ENCODE measurements around the gene PLA2G1B.

PLA2G1B gene

GRCh38 chr12:120301962-120302815, 25.4 kb downstream of the PLA2G1B start, which contains the start of gene SIRT4:
TSS of gene SIRT4 (plus strand) at chr12:120302321. CDS start at chr12:120303562, 1,241 bp downstream.
- Histone ChIP-seq H3K9ac (ENCODE audit: low read depth, low read length) (peak within 1 kb of the TSS; percentile 55), H3K27ac (ENCODE audit: low read length) (peak within 1 kb of the TSS; percentile 68), H3K79me2 (ENCODE audit: insufficient read depth, low read length) (0 out of 2 replicates have a peak, but pooled peaks cover 2% of the 10 kb centered on the region), H3K4me1 (ENCODE audit: insufficient read depth, low read length) (peaks cover 13% of the 10 kb centered on the region), H3K4me2 (ENCODE audit: insufficient read depth, low read length) (peak within 1 kb of the TSS; percentile 74), H3K9me3 (ENCODE audit: insufficient read depth, low read length, severe bottlenecking) (no peaks in the 10 kb centered on the region), H3K4me3 (ENCODE audit: low read depth in 1 of 2, low read length in 2 of 2) (peak within 1 kb of the TSS; percentile 28 to 63; a peak in 3 of 4 replicates), H4K20me1 (ENCODE audit: insufficient read depth, low read length) (no peaks in the 10 kb centered on the region), H2AFZ (ENCODE audit: low read depth, low read length) (peak within 1 kb of the TSS; percentile 86), H3K36me3 (ENCODE audit: insufficient read depth, low read length) (no peaks in the 10 kb centered on the region), H3K27me3 (ENCODE audit: insufficient read depth, low read length, poor library complexity) (no peaks in the 10 kb centered on the region)
- peak; percentile 89 for DNase-seq
- peak; percentile 99 for ATAC-seq (ENCODE audit: insufficient read depth, low read depth)
- TF ChIP-seq CTCF (IDR thresholded peaks at IDR 0.05; ENCODE audit: borderline replicate concordance, extremely low read depth, low read length, poor library complexity, severe bottlenecking) = peak; percentile 92
- TF ChIP-seq EZH2 (IDR thresholded peaks at IDR 0.05; ENCODE audit: borderline replicate concordance, low read depth, low read length, severe bottlenecking) = no peak

GRCh38 chr12:120292661-120293531, 34.7 kb downstream of the PLA2G1B start, which contains the start of gene RNU4-1:
TSS of gene RNU4-1 (minus strand) at chr12:120293237.
- H4K20me1 ChIP-seq (ENCODE audit: insufficient read depth, low read length) = no peaks in the 10 kb centered on the region
- peak within 1 kb of the TSS; percentile 75 for H3K4me2 ChIP-seq (ENCODE audit: insufficient read depth, low read length)
- H2AFZ ChIP-seq (ENCODE audit: low read depth, low read length) = peak within 1 kb of the TSS; percentile 61
- peak within 1 kb of the TSS; percentile 57 for H3K9ac ChIP-seq (ENCODE audit: low read depth, low read length)
- H3K79me2 ChIP-seq (ENCODE audit: insufficient read depth, low read length) = no peaks in the 10 kb centered on the region
- H3K36me3 ChIP-seq (ENCODE audit: insufficient read depth, low read length) = no peaks in the 10 kb centered on the region
- peak within 1 kb of the TSS; percentile 23 to 58; a peak in 3 of 4 replicates for H3K4me3 ChIP-seq (ENCODE audit: low read depth in 1 of 2, low read length in 2 of 2)
- ATAC-seq (ENCODE audit: insufficient read depth, low read depth) (peak; percentile 59), DNase-seq (peak; percentile 88)
- TF ChIP-seq CTCF (IDR thresholded peaks at IDR 0.05; ENCODE audit: borderline replicate concordance, extremely low read depth, low read length, poor library complexity, severe bottlenecking) (no peak), EZH2 (IDR thresholded peaks at IDR 0.05; ENCODE audit: borderline replicate concordance, low read depth, low read length, severe bottlenecking) (no peak)
- no peaks in the 10 kb centered on the region for H3K9me3 ChIP-seq (ENCODE audit: insufficient read depth, low read length, severe bottlenecking)
- no peaks in the 10 kb centered on the region for H3K27me3 ChIP-seq (ENCODE audit: insufficient read depth, low read length, poor library complexity)
- H3K4me1 ChIP-seq (ENCODE audit: insufficient read depth, low read length) = peaks cover 33% of the 10 kb centered on the region
- peak within 1 kb of the TSS; percentile 96 for H3K27ac ChIP-seq (ENCODE audit: low read length)

- DNase-seq = no peak
- H3K27me3 ChIP-seq (ENCODE audit: insufficient read depth, low read length, poor library complexity) = no peaks in the 10 kb centered on the region
- peak overlapping the region; percentile 96 for H3K27ac ChIP-seq (ENCODE audit: low read length)
- peak overlapping the region; percentile 61 for H2AFZ ChIP-seq (ENCODE audit: low read depth, low read length)
- H3K4me2 ChIP-seq (ENCODE audit: insufficient read depth, low read length) = peak overlapping the region; percentile 75
- H3K36me3 ChIP-seq (ENCODE audit: insufficient read depth, low read length) = no peaks in the 10 kb centered on the region
- peak; percentile 14 for ATAC-seq (ENCODE audit: insufficient read depth, low read depth)
- TF ChIP-seq EZH2 (IDR thresholded peaks at IDR 0.05; ENCODE audit: borderline replicate concordance, low read depth, low read length, severe bottlenecking) (no peak), CTCF (IDR thresholded peaks at IDR 0.05; ENCODE audit: borderline replicate concordance, extremely low read depth, low read length, poor library complexity, severe bottlenecking) (no peak)
- H3K9ac ChIP-seq (ENCODE audit: low read depth, low read length) = peak overlapping the region; percentile 57
- H4K20me1 ChIP-seq (ENCODE audit: insufficient read depth, low read length) = no peaks in the 10 kb centered on the region
- H3K4me3 ChIP-seq (ENCODE audit: low read depth in 1 of 2, low read length in 2 of 2) = peak overlapping the region; percentile 23 to 58; a peak in 3 of 4 replicates
- no peaks in the 10 kb centered on the region for H3K79me2 ChIP-seq (ENCODE audit: insufficient read depth, low read length)
- H3K4me1 ChIP-seq (ENCODE audit: insufficient read depth, low read length) = peaks cover 33% of the 10 kb centered on the region
- H3K9me3 ChIP-seq (ENCODE audit: insufficient read depth, low read length, severe bottlenecking) = no peaks in the 10 kb centered on the region
These were observed 35.2 kb downstream of the PLA2G1B start for GRCh38 chr12:120292411-120292660.
